Fibroblast of villous mesenchyme (primary cell): ENCODE results near the gene LIMS1. TPM values are rescaled to one million over a fixed set of nuclear protein-coding genes. Genes with fewer than 3 reads are reported as not detected.

Experiments used
- DNase-seq: peaks from one replicate; pipeline ENCODE4 v3.0.0-alpha.2; 2010; ENCODE audit warnings: low read depth
- H3K4me3 ChIP-seq: 2 replicates; pipeline ENCODE4 v1.5.1; 2011; ENCODE audit warnings: low read depth, mild to moderate bottlenecking, low read length
- total RNA-seq: library from RNA; depleted of rRNA; stranded (reverse); fragments of >200 nt; gene quantifications from 2 replicates; pipeline ENCODE4 v1.2.3, GENCODE V29; 2012
- TF ChIP-seq, protein P1 (sequence below): IDR thresholded peaks from 2 replicates; pipeline ENCODE4 v1.5.1; 2012; ENCODE audit warnings: low read depth, mild to moderate bottlenecking, low read length; ENCODE audit not compliant: insufficient read depth

LIMS1 gene
- total RNA-seq, 1 donor = 152 TPM

DNA sequence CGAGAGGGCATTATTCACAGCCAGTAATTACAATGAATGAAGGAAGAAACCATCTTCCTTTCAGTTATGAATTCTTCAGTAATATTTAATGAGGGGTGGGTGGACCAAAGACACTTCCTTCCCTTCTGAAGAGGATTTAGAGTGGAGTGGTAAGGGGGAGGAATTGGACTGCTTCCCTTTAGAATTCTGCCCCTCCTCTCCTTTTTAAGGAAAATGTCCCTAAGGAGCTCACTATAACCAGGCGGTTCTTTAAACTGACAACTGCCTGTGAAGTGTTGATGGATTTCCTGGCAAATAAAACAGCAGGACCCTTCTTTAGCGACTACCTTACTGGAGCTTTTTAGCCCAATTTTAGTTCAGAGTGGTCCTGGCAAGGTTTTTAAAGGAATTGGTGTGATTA is 86.4 kb downstream of the LIMS1 start:
- TF ChIP-seq, protein P1, sequence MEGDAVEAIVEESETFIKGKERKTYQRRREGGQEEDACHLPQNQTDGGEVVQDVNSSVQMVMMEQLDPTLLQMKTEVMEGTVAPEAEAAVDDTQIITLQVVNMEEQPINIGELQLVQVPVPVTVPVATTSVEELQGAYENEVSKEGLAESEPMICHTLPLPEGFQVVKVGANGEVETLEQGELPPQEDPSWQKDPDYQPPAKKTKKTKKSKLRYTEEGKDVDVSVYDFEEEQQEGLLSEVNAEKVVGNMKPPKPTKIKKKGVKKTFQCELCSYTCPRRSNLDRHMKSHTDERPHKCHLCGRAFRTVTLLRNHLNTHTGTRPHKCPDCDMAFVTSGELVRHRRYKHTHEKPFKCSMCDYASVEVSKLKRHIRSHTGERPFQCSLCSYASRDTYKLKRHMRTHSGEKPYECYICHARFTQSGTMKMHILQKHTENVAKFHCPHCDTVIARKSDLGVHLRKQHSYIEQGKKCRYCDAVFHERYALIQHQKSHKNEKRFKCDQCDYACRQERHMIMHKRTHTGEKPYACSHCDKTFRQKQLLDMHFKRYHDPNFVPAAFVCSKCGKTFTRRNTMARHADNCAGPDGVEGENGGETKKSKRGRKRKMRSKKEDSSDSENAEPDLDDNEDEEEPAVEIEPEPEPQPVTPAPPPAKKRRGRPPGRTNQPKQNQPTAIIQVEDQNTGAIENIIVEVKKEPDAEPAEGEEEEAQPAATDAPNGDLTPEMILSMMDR = no peak
- DNase-seq = no peak
- H3K4me3 ChIP-seq = no peak overlapping the region

DNA sequence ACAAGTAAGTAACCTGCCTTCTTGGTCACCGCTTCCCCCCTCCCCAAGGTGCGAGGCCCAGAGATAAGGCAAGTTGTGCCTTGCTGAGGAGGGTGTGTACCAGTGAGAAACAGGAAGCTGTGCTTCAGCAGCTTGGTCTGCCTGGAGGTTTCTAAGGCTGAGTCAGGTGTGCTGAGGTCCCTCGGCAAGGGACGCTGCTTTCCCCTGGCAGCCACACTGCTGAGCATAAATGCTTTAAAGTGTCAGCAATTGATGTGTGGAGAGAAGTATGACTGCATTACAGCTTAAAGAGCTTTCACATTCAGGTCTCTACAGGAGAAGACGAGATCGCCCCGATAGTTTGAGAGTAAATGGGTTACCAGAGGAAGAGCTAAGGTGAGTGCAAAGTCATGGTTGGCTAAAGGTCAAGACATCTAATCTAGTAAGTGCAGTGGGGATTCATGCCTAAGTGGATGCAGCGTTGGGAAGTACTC is 86.9 kb downstream of the LIMS1 start:
- no peak for DNase-seq
- H3K4me3 ChIP-seq = no peak overlapping the region
- TF ChIP-seq, protein P1 = no peak

DNA sequence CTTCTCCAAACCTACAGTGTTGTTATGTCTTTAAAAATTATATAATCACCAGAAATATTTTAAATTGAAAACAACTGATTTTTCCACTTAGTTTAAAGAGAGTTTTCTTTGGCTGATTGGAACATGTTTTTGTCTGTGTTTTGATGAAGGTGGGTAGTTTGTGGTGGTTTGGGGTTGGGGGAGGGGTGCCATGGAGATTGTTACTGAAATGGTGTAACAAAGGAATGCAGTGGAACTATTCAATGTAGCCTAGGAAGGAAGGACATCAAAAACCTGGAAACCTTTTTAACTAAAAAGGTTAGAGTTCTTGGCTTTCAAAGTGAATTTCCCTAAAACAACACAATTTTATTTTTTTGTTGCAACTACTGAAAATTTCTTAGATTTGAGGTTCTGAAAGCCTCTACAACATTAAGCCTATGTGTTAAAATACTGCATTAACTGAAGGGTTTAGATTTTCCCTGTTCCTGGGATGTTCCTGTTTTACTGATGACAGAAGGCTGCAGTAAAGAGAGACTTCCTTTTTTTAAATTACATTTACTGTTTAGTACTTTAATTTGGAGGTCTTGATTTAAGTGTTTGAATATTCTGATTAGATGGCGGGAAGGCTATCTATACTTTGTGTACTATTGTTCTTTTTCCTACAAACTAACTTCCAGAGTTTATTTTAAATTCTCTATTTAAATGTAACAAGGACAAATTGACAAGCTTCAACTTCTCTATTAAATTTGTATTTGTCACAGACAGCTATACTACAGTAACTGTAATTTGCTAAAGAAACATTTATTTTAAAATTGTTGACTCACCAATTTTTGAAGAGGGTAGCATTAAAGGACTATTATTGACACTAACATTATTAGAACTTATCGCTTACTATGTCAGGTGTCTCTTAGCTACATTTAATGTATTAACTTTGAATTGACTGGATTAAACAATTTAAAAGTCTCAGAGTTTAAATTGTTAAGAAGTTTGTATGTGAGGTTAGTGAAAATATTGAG is 87.7 kb downstream of the LIMS1 start:
- H3K4me3 ChIP-seq = no peak overlapping the region
- TF ChIP-seq, protein P1 = no peak
- DNase-seq = no peak

DNA sequence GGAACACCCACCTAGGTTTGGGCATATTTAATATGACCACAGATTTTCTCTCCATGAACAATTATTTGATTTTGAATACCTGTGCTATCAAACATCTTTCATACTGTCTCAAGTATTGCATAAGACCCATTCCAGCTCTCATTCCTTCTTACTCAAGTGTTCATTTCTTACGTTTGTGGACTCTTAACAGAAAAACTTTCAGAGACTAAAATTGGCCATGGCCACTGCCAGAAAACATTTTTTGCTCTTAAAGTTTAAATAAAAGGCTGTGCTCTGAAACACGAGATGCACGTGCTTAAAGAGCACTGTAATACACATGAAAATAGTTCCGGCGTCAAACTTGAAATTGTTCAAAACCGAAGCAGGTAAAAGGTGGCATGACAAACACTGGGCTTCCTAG is 89.3 kb downstream of the LIMS1 start:
- TF ChIP-seq, protein P1 = no peak
- no peak overlapping the region for H3K4me3 ChIP-seq
- no peak for DNase-seq

DNA sequence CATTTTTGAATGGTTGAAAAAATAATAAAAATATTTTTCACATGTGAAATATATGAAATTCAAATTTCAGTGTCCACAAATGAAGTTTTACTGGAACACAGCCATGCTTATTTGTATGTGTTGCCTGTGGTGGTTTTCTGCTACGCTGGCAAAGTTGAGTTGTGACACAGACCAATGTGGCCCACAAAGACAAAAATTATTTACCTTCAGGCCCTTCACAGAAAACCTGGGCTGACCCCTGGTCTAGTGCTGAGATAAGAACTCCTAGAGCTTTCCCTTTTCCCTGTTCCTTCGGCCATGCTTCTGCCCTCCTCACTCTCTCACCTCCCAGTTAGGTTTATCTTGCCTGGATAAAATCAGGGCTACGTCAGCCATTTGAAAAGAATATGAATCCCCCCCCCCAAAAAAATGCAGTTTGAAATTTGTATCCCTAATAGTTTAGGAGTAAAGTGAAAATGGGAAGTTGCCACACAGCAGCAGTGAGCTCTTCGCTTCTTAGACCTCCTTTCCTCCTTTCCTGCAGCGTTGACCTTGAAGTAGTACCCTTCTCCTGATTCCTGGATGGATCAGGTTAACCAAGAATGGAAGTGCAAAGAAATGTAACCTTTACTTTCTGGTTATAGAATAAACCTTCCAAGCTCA is 91.0 kb downstream of the LIMS1 start:
- TF ChIP-seq, protein P1 = no peak
- no peak overlapping the region for H3K4me3 ChIP-seq
- DNase-seq = no peak

DNA sequence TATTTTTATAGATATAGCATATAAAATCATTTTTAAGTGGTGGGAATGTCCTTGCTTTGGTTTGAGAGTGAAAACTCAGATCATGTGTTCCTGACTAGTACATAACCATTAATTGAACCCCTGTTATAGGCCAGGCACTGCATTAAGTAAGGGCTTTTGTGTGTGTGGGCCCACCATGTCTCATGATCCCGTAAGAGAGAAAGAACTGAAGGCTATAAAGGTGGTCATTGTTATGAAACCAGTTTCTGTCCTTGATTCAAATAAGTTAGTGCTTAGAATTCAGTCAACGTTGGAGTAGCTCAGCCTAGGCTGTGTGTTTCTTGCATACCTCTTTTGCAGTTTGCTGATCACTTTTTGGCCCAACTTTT is 91.5 kb downstream of the LIMS1 start:
- TF ChIP-seq, protein P1 = no peak
- no peak for DNase-seq
- H3K4me3 ChIP-seq = no peak overlapping the region
